T47D (cell line): Measurements from ENCODE around the gene TTC7B.

ENCODE experiments used
- DNase-seq, 2 experiments: peaks; one replicate each; pipeline versions ENCODE4 v3.0.0 to v3.0.0-alpha.2; 2011 to 2012; ENCODE audit warnings: low read depth in 1 of 2, low spot score in 1 of 2
- JUND ChIP-seq: IDR thresholded peaks from 2 replicates; pipeline ENCODE4 v1.6.1; 2012; ENCODE audit warnings: low read depth
- in situ Hi-C: cut with HindIII; loops from 2 replicates; pipeline ENCODE4 v1.10.0; 2016; ENCODE audit warnings: low sequenced_read_pairs, low pct_unique_long_range_greater_than_20kb

The TTC7B gene

GRCh38 chr14:90512329-90512991, 303.8 kb downstream of the TTC7B start:
- in situ Hi-C loops = no loop called here
- DNase-seq = peak in 1 of 2 experiments; percentile 54
- no peak for TF ChIP-seq JUND

- in situ Hi-C loops = no loop called here
- DNase-seq = no peak
- no peak for TF ChIP-seq JUND
Measured at GRCh38 chr14:90511795-90512328, 304.4 kb downstream of the TTC7B start.

GRCh38 chr14:90511252-90511651, 305.0 kb downstream of the TTC7B start:
- in situ Hi-C loops = no loop called here
- no peak for TF ChIP-seq JUND
- no peak for DNase-seq

GRCh38 chr14:90510159-90510558, 306.1 kb downstream of the TTC7B start:
- DNase-seq = peak in 1 of 2 experiments; percentile 77
- no peak for TF ChIP-seq JUND
- in situ Hi-C loops = no loop called here

- no peak for TF ChIP-seq JUND
- peak in 1 of 2 experiments; percentile 64 for DNase-seq
- in situ Hi-C loops = no loop called here
Measured at GRCh38 chr14:90509403-90509802, 306.8 kb downstream of the TTC7B start.

GRCh38 chr14:90508536-90509254, 307.5 kb downstream of the TTC7B start:
- TF ChIP-seq JUND = no peak
- in situ Hi-C loops = no loop called here
- peak; percentile 60 to 93 for DNase-seq

- no peak for DNase-seq
- in situ Hi-C loops = no loop called here
- TF ChIP-seq JUND = no peak
Measured at GRCh38 chr14:90508036-90508435, 308.2 kb downstream of the TTC7B start.

- in situ Hi-C loops = no loop called here
- DNase-seq = no peak
- TF ChIP-seq JUND = no peak
Measured at GRCh38 chr14:90507428-90507827, 308.8 kb downstream of the TTC7B start.

- in situ Hi-C loops = no loop called here
- DNase-seq = no peak
- no peak for TF ChIP-seq JUND
Measured at GRCh38 chr14:90506748-90507147, 309.5 kb downstream of the TTC7B start.

- no peak for TF ChIP-seq JUND
- no peak for DNase-seq
- in situ Hi-C loops = no loop called here
Measured at GRCh38 chr14:90505531-90505930, 310.7 kb downstream of the TTC7B start.

- TF ChIP-seq JUND = no peak
- in situ Hi-C loops = no loop called here
- no peak for DNase-seq
Measured at GRCh38 chr14:90504643-90505042, 311.6 kb downstream of the TTC7B start.

- in situ Hi-C loops = no loop called here
- TF ChIP-seq JUND = no peak
- DNase-seq = no peak
Measured at GRCh38 chr14:90503582-90503981, 312.6 kb downstream of the TTC7B start.

- DNase-seq = no peak
- no peak for TF ChIP-seq JUND
- in situ Hi-C loops = no loop called here
Measured at GRCh38 chr14:90502760-90503159, 313.5 kb downstream of the TTC7B start.
